H9 (cell line): Measurements from ENCODE around the gene GABBR2. TPM values are rescaled to one million over a fixed set of nuclear protein-coding genes. Genes with fewer than 3 reads are reported as not detected.

Experiments
- DNase-seq: peaks from one replicate; pipeline ENCODE4 v3.0.0-alpha.2; 2017
- H2AFZ ChIP-seq: one replicate; pipeline ENCODE4 v1.6.1; 2013; ENCODE audit warnings: mild to moderate bottlenecking, low read length, control low read depth, moderate library complexity
- H2AK5ac ChIP-seq: 2 replicates; pipeline ENCODE4 v1.6.1; 2013; ENCODE audit warnings: low read length, control low read depth, mixed read lengths; ENCODE audit not compliant: insufficient read length
- H2BK120ac ChIP-seq: one replicate; pipeline ENCODE4 v1.6.1; 2013; ENCODE audit warnings: low read depth, mild to moderate bottlenecking, low read length, control low read depth, inconsistent platforms; ENCODE audit not compliant: poor library complexity, severe bottlenecking
- H2BK12ac ChIP-seq: 2 replicates; pipeline ENCODE4 v1.6.1; 2013; ENCODE audit warnings: low read length, control low read depth, mixed read lengths, low read depth; ENCODE audit not compliant: insufficient read length
- H2BK15ac ChIP-seq: 2 replicates; pipeline ENCODE4 v1.6.1; 2013; ENCODE audit warnings: low read depth, low read length, control low read depth
- H2BK20ac ChIP-seq: one replicate; pipeline ENCODE4 v1.6.1; 2013; ENCODE audit warnings: low read depth, mild to moderate bottlenecking, low read length, control low read depth, inconsistent platforms; ENCODE audit not compliant: poor library complexity, severe bottlenecking
- H2BK5ac ChIP-seq: 2 replicates; pipeline ENCODE4 v1.6.1; 2013; ENCODE audit warnings: low read length, control low read depth, mixed read lengths; ENCODE audit not compliant: insufficient read length
- H3K14ac ChIP-seq: 2 replicates; pipeline ENCODE4 v1.6.1; 2013; ENCODE audit warnings: low read length, control low read depth; ENCODE audit not compliant: insufficient read depth
- H3K18ac ChIP-seq: 2 replicates; pipeline ENCODE4 v1.6.1; 2013; ENCODE audit warnings: low read depth, mild to moderate bottlenecking, mixed read lengths, low read length, control low read depth; ENCODE audit not compliant: insufficient read length
- H3K23ac ChIP-seq: 2 replicates; pipeline ENCODE4 v1.6.1; 2013; ENCODE audit warnings: low read length, control low read depth, mixed read lengths, low read depth; ENCODE audit not compliant: insufficient read length
- H3K23me2 ChIP-seq: 2 replicates; pipeline ENCODE4 v1.6.1; 2013; ENCODE audit warnings: low read depth, mild to moderate bottlenecking, mixed read lengths, low read length, control low read depth; ENCODE audit not compliant: insufficient read length, poor library complexity, severe bottlenecking
- H3K27ac ChIP-seq: 2 replicates; pipeline ENCODE4 v1.5.1; 2013; ENCODE audit warnings: low read length, control low read depth, mixed read lengths, low read depth; ENCODE audit not compliant: insufficient read length
- H3K27me3 ChIP-seq: 2 replicates; pipeline ENCODE4 v1.6.1; 2013; ENCODE audit warnings: low read length, control low read depth, inconsistent platforms; ENCODE audit not compliant: insufficient read depth
- H3K4ac ChIP-seq: 2 replicates; pipeline ENCODE4 v1.6.1; 2013; ENCODE audit warnings: low read depth, mild to moderate bottlenecking, control low read depth, inconsistent platforms, low read length, moderate library complexity
- H3K4me1 ChIP-seq: 2 replicates; pipeline ENCODE4 v1.6.1; 2013; ENCODE audit warnings: low read length, control low read depth, inconsistent platforms; ENCODE audit not compliant: insufficient read depth
- H3K4me2 ChIP-seq: 2 replicates; pipeline ENCODE4 v1.6.1; 2013; ENCODE audit warnings: low read length, control low read depth, mixed read lengths; ENCODE audit not compliant: insufficient read length, insufficient read depth
- H3K56ac ChIP-seq: 2 replicates; pipeline ENCODE4 v1.6.1; 2013; ENCODE audit warnings: low read depth, mild to moderate bottlenecking, mixed read lengths, low read length, control low read depth; ENCODE audit not compliant: insufficient read length
- H3K79me1 ChIP-seq: 2 replicates; pipeline ENCODE4 v1.6.1; 2013; ENCODE audit warnings: low read depth, mild to moderate bottlenecking, moderate library complexity, low read length, control low read depth, inconsistent platforms; ENCODE audit not compliant: insufficient read depth, poor library complexity, severe bottlenecking
- H3K79me2 ChIP-seq: 2 replicates; pipeline ENCODE4 v1.6.1; 2013; ENCODE audit warnings: low read length, control low read depth, inconsistent platforms; ENCODE audit not compliant: insufficient read depth
- H3K9ac ChIP-seq: 2 replicates; pipeline ENCODE4 v1.6.1; 2013; ENCODE audit warnings: low read length, control low read depth, mixed read lengths; ENCODE audit not compliant: insufficient read length; ENCODE audit errors: extremely low read depth
- H3K9me3 ChIP-seq: one replicate; pipeline ENCODE4 v1.6.1; 2013; ENCODE audit warnings: low read depth, low read length, inconsistent platforms; ENCODE audit not compliant: control insufficient read depth
- H3T11ph ChIP-seq: one replicate; pipeline ENCODE4 v1.6.1; 2013; ENCODE audit warnings: mild to moderate bottlenecking, low read length, control low read depth, inconsistent platforms
- H4K20me1 ChIP-seq: one replicate; pipeline ENCODE4 v1.6.1; 2013; ENCODE audit not compliant: control insufficient read depth, insufficient read length, insufficient read depth
- H4K5ac ChIP-seq: 2 replicates; pipeline ENCODE4 v1.6.1; 2013; ENCODE audit warnings: low read depth, mild to moderate bottlenecking, mixed read lengths, low read length, control low read depth; ENCODE audit not compliant: insufficient read length
- H4K8ac ChIP-seq: replicated peaks from 2 replicates; pipeline ENCODE4 v1.6.1; 2013; ENCODE audit warnings: low read length, control low read depth, mixed read lengths, low read depth; ENCODE audit not compliant: insufficient read length
- H4K91ac ChIP-seq: 2 replicates; pipeline ENCODE4 v1.6.1; 2013; ENCODE audit warnings: low read depth, mild to moderate bottlenecking, moderate library complexity, mixed read lengths, low read length, control low read depth; ENCODE audit not compliant: insufficient read length
- H3K27ac Mint-ChIP-seq, 3 experiments: 2 replicates in 2 of 3; 3 replicates in 1 of 3; pipeline ENCODE4 v1.8.0; 2020 to 2021; ENCODE audit warnings: mixed read lengths in 3 of 3, mild to moderate bottlenecking in 1 of 3, moderate library complexity in 1 of 3
- H3K27me3 Mint-ChIP-seq: 2 replicates; pipeline ENCODE4 v1.8.0; 2021; ENCODE audit warnings: low read depth, mild to moderate bottlenecking, moderate library complexity, mixed read lengths
- H3K36me3 Mint-ChIP-seq, 3 experiments: 2 replicates in 2 of 3; 3 replicates in 1 of 3; pipeline ENCODE4 v1.8.0; 2020 to 2021; ENCODE audit warnings: low read depth in 3 of 3, mixed read lengths in 3 of 3; ENCODE audit not compliant: insufficient read depth in 1 of 3
- H3K4me1 Mint-ChIP-seq, 2 experiments: 2 replicates each; pipeline ENCODE4 v1.8.0; 2020; ENCODE audit warnings: mixed read lengths in 2 of 2
- H3K4me3 Mint-ChIP-seq, 2 experiments: 2 replicates in 1 of 2; 3 replicates in 1 of 2; pipeline ENCODE4 v1.8.0; 2020 to 2021; ENCODE audit warnings: mild to moderate bottlenecking in 2 of 2, mixed read lengths in 2 of 2, moderate library complexity in 1 of 2
- H3K9me3 Mint-ChIP-seq, 2 experiments: 2 replicates in 1 of 2; 3 replicates in 1 of 2; pipeline ENCODE4 v1.8.0; 2020; ENCODE audit warnings: mild to moderate bottlenecking in 2 of 2, mixed read lengths in 2 of 2, moderate library complexity in 1 of 2
- WGBS: extraction: QIAGEN DNeasy Blood & Tissue Kit; methylation state at CpG from one replicate; pipeline ENCODE4 v1.1.7; 2013; ENCODE audit warnings: missing lambda C conversion rate, low lambda C conversion rate, mixed read lengths; ENCODE audit not compliant: insufficient read length; ENCODE audit errors: extremely low coverage; 5-methylcytosine and 5-hydroxymethylcytosine counted together
- total RNA-seq: library from RNA; stranded (reverse); gene quantifications from 2 replicates; pipeline ENCODE4 v1.2.1, GENCODE V29; 2021
- TF ChIP-seq, protein P1 (sequence below): fragments of 200-600 bp; sonication (generic); conservative IDR thresholded peaks from 3 replicates; pipeline ENCODE4 v1.8.0; 2021; ENCODE audit warnings: antibody characterized with exemption, mild to moderate bottlenecking

Gene GABBR2
- total RNA-seq, 1 experiment from 2014 or later: 0.66 TPM

DNA sequence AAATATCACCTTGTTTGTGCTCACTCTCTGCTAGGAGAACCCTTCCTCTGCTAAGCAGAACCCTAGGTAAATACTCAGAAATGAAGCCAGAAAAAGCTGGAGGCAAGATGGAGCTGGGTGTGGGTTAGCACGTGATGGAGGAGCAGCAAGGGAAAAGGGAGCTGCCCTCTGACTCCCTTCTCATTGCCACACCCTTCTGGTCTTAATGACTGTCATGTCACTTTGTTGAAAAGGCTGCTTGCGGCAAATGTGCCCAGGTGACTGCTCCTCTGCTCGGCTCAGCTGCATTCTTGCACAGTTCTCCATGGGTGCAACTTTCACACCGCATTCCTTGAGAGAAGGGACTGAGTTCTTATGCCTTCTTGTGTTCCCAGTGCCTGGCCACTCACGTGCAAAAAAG lies 416.9 kb downstream of the GABBR2 start:
- Histone ChIP-seq H2AK5ac (no peak overlapping the region), H3K9ac (no peak overlapping the region), H2BK15ac (no peak overlapping the region), H3K23ac (no peak overlapping the region), H2BK12ac (no peak overlapping the region), H2BK20ac (no peak overlapping the region), H2BK5ac (no peak overlapping the region), H3K27me3 (no peaks in the 10 kb centered on the region), H3K79me1 (no peaks in the 10 kb centered on the region), H3K79me2 (no peaks in the 10 kb centered on the region), H3K4me1 (no peaks in the 10 kb centered on the region), H2BK120ac (no peak overlapping the region), H4K8ac (no peak overlapping the region), H3K56ac (no peak overlapping the region), H3T11ph (no peak overlapping the region), H3K14ac (no peak overlapping the region), H2AFZ (no peak overlapping the region), H3K9me3 (no peaks in the 10 kb centered on the region), H4K91ac (no peak overlapping the region), H4K20me1 (no peaks in the 10 kb centered on the region), H3K23me2 (no peaks in the 10 kb centered on the region), H3K27ac (no peak overlapping the region), H3K4ac (no peak overlapping the region), H3K18ac (no peak overlapping the region), H4K5ac (no peak overlapping the region), H3K4me2 (no peak overlapping the region)
- Mint-ChIP-seq H3K27ac (peak overlapping the region in 1 of 3 experiments; percentile 60; a peak in 1 of 7 replicates), H3K36me3 (peaks cover 0 to 1% (median 0%) of the 10 kb centered on the region in 3 experiments; a peak in 1 of 7 replicates), H3K4me3 (no peak overlapping the region), H3K4me1 (peaks cover 12% of the 10 kb centered on the region in 2 experiments), H3K9me3 (no peaks in the 10 kb centered on the region), H3K27me3 (no peaks in the 10 kb centered on the region; the same call in 1 of the 2 replicates)
- DNase-seq: no peak
- TF ChIP-seq, protein P1, sequence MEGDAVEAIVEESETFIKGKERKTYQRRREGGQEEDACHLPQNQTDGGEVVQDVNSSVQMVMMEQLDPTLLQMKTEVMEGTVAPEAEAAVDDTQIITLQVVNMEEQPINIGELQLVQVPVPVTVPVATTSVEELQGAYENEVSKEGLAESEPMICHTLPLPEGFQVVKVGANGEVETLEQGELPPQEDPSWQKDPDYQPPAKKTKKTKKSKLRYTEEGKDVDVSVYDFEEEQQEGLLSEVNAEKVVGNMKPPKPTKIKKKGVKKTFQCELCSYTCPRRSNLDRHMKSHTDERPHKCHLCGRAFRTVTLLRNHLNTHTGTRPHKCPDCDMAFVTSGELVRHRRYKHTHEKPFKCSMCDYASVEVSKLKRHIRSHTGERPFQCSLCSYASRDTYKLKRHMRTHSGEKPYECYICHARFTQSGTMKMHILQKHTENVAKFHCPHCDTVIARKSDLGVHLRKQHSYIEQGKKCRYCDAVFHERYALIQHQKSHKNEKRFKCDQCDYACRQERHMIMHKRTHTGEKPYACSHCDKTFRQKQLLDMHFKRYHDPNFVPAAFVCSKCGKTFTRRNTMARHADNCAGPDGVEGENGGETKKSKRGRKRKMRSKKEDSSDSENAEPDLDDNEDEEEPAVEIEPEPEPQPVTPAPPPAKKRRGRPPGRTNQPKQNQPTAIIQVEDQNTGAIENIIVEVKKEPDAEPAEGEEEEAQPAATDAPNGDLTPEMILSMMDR: no peak
- WGBS: no CpG with 5 or more reads among the region's 5 CpGs
